GM12801 (cell line): ENCODE data around the gene STAT5A.

ENCODE experiments used
- TF ChIP-seq, protein P1 (sequence below): IDR thresholded peaks from one replicate; pipeline ENCODE4 v1.5.1; 2011; ENCODE audit warnings: control low read depth; ENCODE audit not compliant: insufficient read length; ENCODE audit errors: extremely low read depth

Gene STAT5A

GRCh38 chr17:42291129-42291528 lies 2.8 kb downstream of the STAT5A start:
- TF ChIP-seq, protein P1, sequence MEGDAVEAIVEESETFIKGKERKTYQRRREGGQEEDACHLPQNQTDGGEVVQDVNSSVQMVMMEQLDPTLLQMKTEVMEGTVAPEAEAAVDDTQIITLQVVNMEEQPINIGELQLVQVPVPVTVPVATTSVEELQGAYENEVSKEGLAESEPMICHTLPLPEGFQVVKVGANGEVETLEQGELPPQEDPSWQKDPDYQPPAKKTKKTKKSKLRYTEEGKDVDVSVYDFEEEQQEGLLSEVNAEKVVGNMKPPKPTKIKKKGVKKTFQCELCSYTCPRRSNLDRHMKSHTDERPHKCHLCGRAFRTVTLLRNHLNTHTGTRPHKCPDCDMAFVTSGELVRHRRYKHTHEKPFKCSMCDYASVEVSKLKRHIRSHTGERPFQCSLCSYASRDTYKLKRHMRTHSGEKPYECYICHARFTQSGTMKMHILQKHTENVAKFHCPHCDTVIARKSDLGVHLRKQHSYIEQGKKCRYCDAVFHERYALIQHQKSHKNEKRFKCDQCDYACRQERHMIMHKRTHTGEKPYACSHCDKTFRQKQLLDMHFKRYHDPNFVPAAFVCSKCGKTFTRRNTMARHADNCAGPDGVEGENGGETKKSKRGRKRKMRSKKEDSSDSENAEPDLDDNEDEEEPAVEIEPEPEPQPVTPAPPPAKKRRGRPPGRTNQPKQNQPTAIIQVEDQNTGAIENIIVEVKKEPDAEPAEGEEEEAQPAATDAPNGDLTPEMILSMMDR: no peak

DNA sequence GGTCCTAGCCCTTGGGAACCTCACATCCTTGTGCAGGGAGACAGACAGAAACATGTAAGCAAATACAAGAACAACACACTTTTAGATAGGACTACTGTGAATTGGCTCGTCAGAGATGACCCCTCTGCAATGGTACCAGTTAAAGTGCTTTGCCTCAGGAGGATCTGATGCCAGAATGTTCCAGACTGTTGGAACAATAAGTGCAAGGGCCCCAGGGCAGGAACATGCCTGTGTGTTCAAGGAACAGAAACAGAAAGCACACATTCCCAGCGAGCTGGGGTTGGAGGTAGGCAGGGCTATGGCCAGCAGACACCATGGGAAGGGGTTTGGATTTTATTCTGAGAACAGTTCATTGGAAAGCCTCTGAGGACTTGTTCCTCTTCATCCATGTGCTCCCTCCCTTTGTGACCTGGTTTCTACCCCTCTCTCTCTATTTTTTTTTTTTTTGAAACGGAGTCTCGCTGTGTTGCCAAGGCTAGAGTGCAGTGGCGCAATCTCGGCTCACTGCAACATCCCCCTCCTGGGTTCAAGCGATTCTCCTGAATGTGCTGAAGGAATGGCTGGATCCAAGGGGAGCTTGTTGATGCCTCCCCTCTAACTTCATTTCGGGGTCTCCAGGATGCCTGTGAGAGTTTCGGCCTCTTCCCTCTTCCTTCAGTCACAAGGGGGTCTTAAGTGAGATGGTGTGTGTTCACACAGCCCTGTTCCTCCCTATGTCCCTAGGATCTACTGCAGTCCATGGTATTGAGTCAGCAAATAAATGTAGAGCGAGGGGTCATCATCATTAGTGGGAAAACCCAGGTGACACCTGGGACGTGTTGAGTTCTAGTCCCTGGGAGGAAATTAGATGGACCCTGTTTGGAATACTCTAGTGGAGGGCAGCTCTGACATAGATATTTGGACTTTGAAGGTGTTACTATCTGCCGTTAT lies 6.4 kb downstream of the STAT5A start:
- TF ChIP-seq, protein P1: no peak

DNA sequence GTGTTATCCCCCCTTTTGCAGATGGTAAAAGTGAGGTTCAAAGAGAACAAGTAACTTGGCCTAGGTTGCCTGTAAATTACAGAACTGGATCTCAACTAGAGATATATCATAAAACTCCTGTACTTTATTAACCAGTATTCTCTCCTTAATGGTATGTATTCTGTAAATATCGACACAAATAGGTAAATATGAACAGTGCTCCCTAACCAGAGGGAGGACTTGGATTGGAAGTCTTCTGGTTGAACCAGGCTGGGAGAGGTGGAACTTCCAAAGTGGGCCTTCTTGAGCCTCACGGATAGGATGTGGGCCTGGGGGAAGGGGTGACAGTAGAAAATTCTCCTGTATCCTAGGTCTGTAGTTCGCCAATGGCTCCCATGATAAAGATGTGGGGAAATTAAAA lies 7.7 kb downstream of the STAT5A start:
- TF ChIP-seq, protein P1: no peak

- TF ChIP-seq, protein P1: no peak
Measured at GRCh38 chr17:42301022-42301421, 12.7 kb downstream of the STAT5A start.

DNA sequence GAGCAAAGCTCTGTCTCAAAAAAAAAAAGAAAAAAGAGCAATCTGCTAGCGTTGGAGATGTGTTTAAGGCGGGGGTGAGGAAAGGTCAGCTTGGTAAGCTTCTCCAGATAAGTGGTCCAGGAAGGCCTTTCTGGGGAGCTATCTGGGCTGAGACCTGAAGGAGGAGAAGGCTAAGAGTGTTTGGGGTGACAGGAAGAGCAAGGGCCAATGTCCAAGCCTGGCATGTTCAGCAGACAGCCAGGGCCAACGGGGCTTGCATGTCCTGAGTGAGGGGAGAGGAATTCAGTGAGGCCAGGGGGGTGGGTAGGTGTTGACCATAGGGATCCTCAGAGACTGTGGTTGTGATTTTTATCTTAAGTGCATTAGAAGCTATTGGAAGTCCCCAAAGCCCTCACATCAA lies 15.4 kb downstream of the STAT5A start:
- TF ChIP-seq, protein P1: no peak

GRCh38 chr17:42304187-42305030 lies 16.1 kb downstream of the STAT5A start:
- TF ChIP-seq, protein P1: no peak
